CD4-positive, CD25-positive, alpha-beta regulatory T cell (primary cell): Measurements from ENCODE around the gene RTTN. TPM values are rescaled to one million over a fixed set of nuclear protein-coding genes. Genes with fewer than 3 reads are reported as not detected.
"Not testable (repeated sequence)": the region's sequence is repeated elsewhere in the genome, so short reads cannot be mapped to it uniquely, and the experiment has no call there.

Experiments used
- ATAC-seq, 2 donors: fragments of 150-1000 bp; cut with Tn5 transposase; one replicate each; pipeline ENCODE4 v1.10.0; 2021; ENCODE audit warnings: low read depth in 2 of 2, moderate number of reproducible peaks in 2 of 2, moderate library complexity in 1 of 2
- DNase-seq, 3 donors: peaks; one replicate each; pipeline versions ENCODE4 v3.0.0 to v3.0.0-alpha.2; 2012 to 2022; ENCODE audit warnings: mixed read lengths in 1 of 3
- H3K27ac ChIP-seq: one replicate; pipeline ENCODE4 v1.7.0; 2013; ENCODE audit warnings: mild to moderate bottlenecking, low read length; ENCODE audit not compliant: insufficient read depth, poor library complexity, severe bottlenecking
- H3K27me3 ChIP-seq: one replicate; pipeline ENCODE4 v1.7.0; 2013; ENCODE audit warnings: low read length; ENCODE audit not compliant: control insufficient read depth, insufficient read depth
- H3K36me3 ChIP-seq: one replicate; pipeline ENCODE4 v1.7.0; 2013; ENCODE audit warnings: mild to moderate bottlenecking, low read length, moderate library complexity; ENCODE audit not compliant: control insufficient read depth, insufficient read depth
- H3K4me1 ChIP-seq: 2 replicates; pipeline ENCODE4 v1.7.0; 2013; ENCODE audit warnings: mild to moderate bottlenecking, low read length; ENCODE audit not compliant: insufficient read depth, control insufficient read depth, poor library complexity, severe bottlenecking
- H3K4me3 ChIP-seq: one replicate; pipeline ENCODE4 v1.7.0; 2013; ENCODE audit warnings: low read depth, mild to moderate bottlenecking, low read length, moderate library complexity
- H3K9me3 ChIP-seq, 2 experiments: 1 replicate in 1 of 2; 2 replicates in 1 of 2; pipeline ENCODE4 v1.7.0; 2013; ENCODE audit warnings: low read length in 2 of 2, mild to moderate bottlenecking in 1 of 2, moderate library complexity in 1 of 2; ENCODE audit not compliant: control insufficient read depth in 2 of 2
- H3K27ac Mint-ChIP-seq, 3 donors: one replicate each; pipeline ENCODE4 v1.8.0; 2020 to 2022; ENCODE audit warnings: mild to moderate bottlenecking in 3 of 3, mixed read lengths in 3 of 3, moderate library complexity in 2 of 3
- H3K27me3 Mint-ChIP-seq: one replicate; pipeline ENCODE4 v1.8.0; 2022; ENCODE audit warnings: mild to moderate bottlenecking, mixed read lengths
- H3K36me3 Mint-ChIP-seq: one replicate; pipeline ENCODE4 v1.8.0; 2020; ENCODE audit warnings: mixed read lengths
- H3K4me1 Mint-ChIP-seq, 4 donors: one replicate each; pipeline ENCODE4 v1.8.0; 2020 to 2022; ENCODE audit warnings: mixed read lengths in 4 of 4, mild to moderate bottlenecking in 1 of 4
- H3K4me3 Mint-ChIP-seq, 4 donors: one replicate each; pipeline ENCODE4 v1.8.0; 2020 to 2022; ENCODE audit warnings: mild to moderate bottlenecking in 4 of 4, mixed read lengths in 4 of 4, moderate library complexity in 3 of 4
- H3K9me3 Mint-ChIP-seq, 7 donors: one replicate each; pipeline ENCODE4 v1.8.0; 2020 to 2022; ENCODE audit warnings: mixed read lengths in 7 of 7, mild to moderate bottlenecking in 3 of 7, moderate library complexity in 2 of 7
- polyA plus RNA-seq, 4 donors: library from polyadenylated mRNA; unstranded; fragments of 300-500 nt; fragmentation: Illumina TruSeq; gene quantifications; one replicate each; pipeline ENCODE4 v1.2.3, GENCODE V29; 2021
- total RNA-seq: library from RNA; stranded (reverse); gene quantifications from one replicate; pipeline ENCODE4 v1.2.3, GENCODE V29; 2022

RTTN gene, protein sequence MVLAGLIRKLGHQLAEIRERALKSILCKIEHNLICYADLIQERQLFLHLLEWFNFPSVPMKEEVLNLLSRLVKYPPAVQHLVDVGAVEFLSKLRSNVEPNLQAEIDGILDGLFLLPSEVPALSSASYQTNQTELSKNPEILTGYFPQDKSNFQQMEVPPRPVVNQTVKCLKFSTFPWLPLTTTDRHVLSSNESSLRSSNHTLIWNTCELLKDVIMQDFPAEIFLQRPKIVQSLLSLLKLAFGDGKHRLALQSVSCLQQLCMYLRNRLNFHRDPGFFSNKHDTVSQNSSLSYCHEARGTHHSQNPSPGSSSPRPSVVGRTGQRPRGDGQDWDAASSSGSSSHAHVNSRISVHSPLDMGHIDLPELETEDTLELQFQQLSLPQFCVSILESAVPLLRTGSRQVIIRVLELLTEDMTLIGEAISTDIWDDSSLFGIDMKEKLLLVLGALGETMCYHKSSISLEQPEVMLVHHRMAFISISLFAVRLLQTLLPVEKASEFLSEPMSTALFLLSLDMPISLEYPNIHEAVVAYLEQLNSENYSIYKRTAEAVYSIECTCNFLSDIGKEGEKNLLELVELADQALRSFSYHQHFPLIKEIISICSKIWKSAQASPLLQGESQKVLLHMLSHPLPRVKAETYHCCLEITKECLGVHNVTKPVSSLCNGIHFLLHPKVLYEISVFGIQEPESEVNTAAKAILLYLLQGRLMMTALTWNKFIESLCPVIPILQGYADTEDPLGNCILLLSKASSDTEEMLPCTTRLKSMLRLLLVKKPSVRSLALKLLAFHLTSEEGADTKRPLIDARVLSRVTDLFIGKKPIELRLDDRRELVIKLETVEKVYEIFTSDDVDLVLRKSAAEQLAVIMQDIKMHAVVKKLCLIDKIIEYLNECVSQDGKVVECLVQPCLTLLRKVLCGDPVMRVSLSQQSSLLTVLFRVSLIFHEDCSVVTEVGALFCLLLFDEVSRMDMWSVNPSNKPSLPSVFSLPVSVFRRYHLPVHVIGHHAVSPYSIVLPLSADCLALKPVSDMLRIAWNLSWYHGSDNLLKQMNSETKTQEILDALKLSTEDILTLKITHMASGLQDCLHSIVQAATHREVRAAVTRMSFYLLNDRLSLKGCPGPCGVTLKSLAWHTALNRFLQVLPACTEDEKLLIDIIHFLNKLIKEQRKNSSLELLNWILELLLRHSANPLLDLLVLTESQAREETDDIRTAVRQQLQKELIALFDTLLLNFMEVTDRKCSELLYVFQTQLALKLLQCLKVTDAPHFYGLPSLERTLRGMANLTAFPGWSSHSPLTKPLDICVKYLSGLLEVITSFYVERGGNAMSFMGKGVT (N-terminal part only)
- 36.4 TPM for total RNA-seq
- polyA plus RNA-seq: 1 to 10 TPM; 3.2 to 5.5 (median 4.0) TPM

GRCh38 chr18:70205421-70206397 is at the start of gene RTTN:
TSS of gene RTTN (minus strand) at chr18:70205687. CDS start at chr18:70205658, 29 bp downstream.
- peak within 1 kb of the TSS; percentile 97 to 99 (median 99) for H3K27ac Mint-ChIP-seq

DNA sequence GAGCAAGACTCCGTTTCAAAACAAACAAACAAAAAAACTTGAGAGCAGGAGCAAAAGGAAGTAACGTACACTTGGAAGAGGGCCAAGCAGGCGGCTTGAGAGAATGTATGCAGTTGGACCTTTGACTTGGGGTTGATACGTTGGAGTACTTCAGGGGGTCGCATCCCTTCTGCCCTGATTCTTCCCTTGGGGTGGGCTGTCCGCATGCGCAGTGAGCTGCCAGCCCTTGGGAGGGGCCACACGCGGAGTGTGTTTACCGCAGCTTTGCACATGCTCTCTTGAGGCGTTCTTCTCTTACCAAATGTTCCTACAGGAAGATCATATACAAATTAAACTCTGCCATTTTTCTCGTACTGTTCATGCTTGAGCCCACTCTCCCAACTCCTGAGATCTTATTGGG is 45.3 kb upstream of the RTTN start:
- no peak overlapping the region for H3K27ac Mint-ChIP-seq

More at GRCh38 chr18:70205421-70206397, at the start of gene RTTN:
- peak within 1 kb of the TSS; percentile 98 for H3K4me3 ChIP-seq
- peaks cover 19% of the 10 kb centered on the region for H3K4me1 ChIP-seq
- peaks cover 4% of the 10 kb centered on the region for H3K27me3 Mint-ChIP-seq
- DNase-seq (peak; percentile 83 to 96 (median 92)), ATAC-seq (peak; percentile 92 to 93)
- H3K4me1 Mint-ChIP-seq: peaks cover 21 to 43% (median 34%) of the 10 kb centered on the region in 4 donors
- H3K27me3 ChIP-seq: peaks cover 3% of the 10 kb centered on the region
- H3K36me3 Mint-ChIP-seq: peaks cover 12% of the 10 kb centered on the region
- peak within 1 kb of the TSS; percentile 98 to 100 (median 98) for H3K4me3 Mint-ChIP-seq
- H3K9me3 Mint-ChIP-seq: peaks cover 0 to 2% (median 0%) of the 10 kb centered on the region in 7 donors
- H3K9me3 ChIP-seq: no peaks in the 10 kb centered on the region
- peaks cover 3% of the 10 kb centered on the region for H3K36me3 ChIP-seq
- peak within 1 kb of the TSS; percentile 92 for H3K27ac ChIP-seq

DNA sequence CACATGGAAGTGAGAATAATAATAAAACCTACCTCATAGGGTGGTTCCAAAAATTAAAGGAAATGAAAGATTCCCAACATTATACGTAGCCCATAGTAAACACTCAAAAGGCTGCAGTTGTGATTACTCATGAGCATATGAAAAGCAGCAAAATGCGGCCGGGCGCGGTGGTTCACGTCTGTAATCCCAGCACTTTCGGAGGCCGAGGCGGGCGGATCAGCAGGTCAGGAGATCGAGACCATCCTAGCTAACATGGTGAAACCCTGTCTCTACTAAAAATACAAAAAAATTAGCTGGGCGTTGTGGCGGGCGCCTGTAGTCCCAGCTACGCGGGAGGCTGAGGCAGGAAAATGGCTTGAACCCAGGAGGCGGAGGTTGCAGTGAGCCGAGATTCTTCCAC is 44.4 kb upstream of the RTTN start:
- not testable (repeated sequence) for DNase-seq, H3K9me3 Mint-ChIP-seq, H3K36me3 ChIP-seq, H3K9me3 ChIP-seq, H3K4me1 Mint-ChIP-seq, H3K27ac ChIP-seq, H3K4me3 Mint-ChIP-seq, ATAC-seq, H3K4me1 ChIP-seq, H3K27me3 Mint-ChIP-seq, H3K4me3 ChIP-seq, H3K27me3 ChIP-seq, H3K36me3 Mint-ChIP-seq
- H3K27ac Mint-ChIP-seq: peak overlapping the region in 1 of 3 donors; percentile 60

More for the DNA sequence above, 45.3 kb upstream of the RTTN start:
- ATAC-seq (no peak), DNase-seq (no peak)
- no peaks in the 10 kb centered on the region for H3K27me3 ChIP-seq
- no peaks in the 10 kb centered on the region for H3K36me3 ChIP-seq
- no peaks in the 10 kb centered on the region for H3K36me3 Mint-ChIP-seq
- peaks cover 0 to 4% (median 0%) of the 10 kb centered on the region in 7 donors for H3K9me3 Mint-ChIP-seq
- H3K9me3 ChIP-seq: no peaks in the 10 kb centered on the region
- H3K4me1 ChIP-seq: no peaks in the 10 kb centered on the region
- peaks cover 5% of the 10 kb centered on the region for H3K27me3 Mint-ChIP-seq
- no peak overlapping the region for H3K27ac ChIP-seq
- H3K4me1 Mint-ChIP-seq: no peaks in the 10 kb centered on the region
- H3K4me3 Mint-ChIP-seq: no peak overlapping the region
- no peak overlapping the region for H3K4me3 ChIP-seq

GRCh38 chr18:70249118-70249517 is 43.6 kb upstream of the RTTN start:
- DNase-seq (no peak), ATAC-seq (no peak)

GRCh38 chr18:70246061-70246466 is 40.6 kb upstream of the RTTN start:
- Mint-ChIP-seq H3K27ac (no peak overlapping the region), H3K4me1 (no peaks in the 10 kb centered on the region), H3K4me3 (no peak overlapping the region), H3K27me3 (peaks cover 5% of the 10 kb centered on the region), H3K36me3 (no peaks in the 10 kb centered on the region), H3K9me3 (peaks cover 0 to 4% (median 0%) of the 10 kb centered on the region in 7 donors)
- Histone ChIP-seq H3K4me1 (no peaks in the 10 kb centered on the region), H3K36me3 (no peaks in the 10 kb centered on the region), H3K27ac (no peak overlapping the region), H3K9me3 (no peaks in the 10 kb centered on the region), H3K4me3 (no peak overlapping the region), H3K27me3 (peaks cover 1% of the 10 kb centered on the region)
- DNase-seq (no peak), ATAC-seq (no peak)

More at GRCh38 chr18:70249118-70249517, 43.6 kb upstream of the RTTN start:
- peaks cover 0 to 4% (median 0%) of the 10 kb centered on the region in 7 donors for H3K9me3 Mint-ChIP-seq
- H3K27ac Mint-ChIP-seq: no peak overlapping the region
- Histone ChIP-seq H3K9me3 (no peaks in the 10 kb centered on the region), H3K36me3 (no peaks in the 10 kb centered on the region), H3K27ac (no peak overlapping the region), H3K4me3 (no peak overlapping the region), H3K4me1 (no peaks in the 10 kb centered on the region), H3K27me3 (peaks cover 1% of the 10 kb centered on the region)
- H3K4me1 Mint-ChIP-seq: no peaks in the 10 kb centered on the region
- H3K36me3 Mint-ChIP-seq: no peaks in the 10 kb centered on the region
- H3K27me3 Mint-ChIP-seq: peaks cover 5% of the 10 kb centered on the region
- peak overlapping the region in 1 of 4 donors; percentile 80 for H3K4me3 Mint-ChIP-seq

- Histone ChIP-seq H3K4me3 (no peak overlapping the region), H3K27me3 (peaks cover 1% of the 10 kb centered on the region), H3K27ac (no peak overlapping the region), H3K9me3 (no peaks in the 10 kb centered on the region), H3K36me3 (no peaks in the 10 kb centered on the region), H3K4me1 (no peaks in the 10 kb centered on the region)
- no peaks in the 10 kb centered on the region for H3K4me1 Mint-ChIP-seq
- H3K4me3 Mint-ChIP-seq: no peak overlapping the region
- H3K27me3 Mint-ChIP-seq: peaks cover 5% of the 10 kb centered on the region
- no peaks in the 10 kb centered on the region for H3K36me3 Mint-ChIP-seq
- DNase-seq (no peak), ATAC-seq (no peak)
- H3K27ac Mint-ChIP-seq: no peak overlapping the region
- peaks cover 0 to 3% (median 0%) of the 10 kb centered on the region in 7 donors for H3K9me3 Mint-ChIP-seq
These were observed 37.8 kb upstream of the RTTN start for GRCh38 chr18:70243131-70243929.
